Skeletal muscle tissue (tissue), 4 donors: ENCODE measurements around the gene SLC12A1. TPM values are rescaled to one million over a fixed set of nuclear protein-coding genes. Genes with fewer than 3 reads are reported as not detected.

Experiments
- H3K27ac ChIP-seq: one replicate; pipeline ENCODE4 v1.7.0; 2013; ENCODE audit warnings: mild to moderate bottlenecking, low read depth, low read length, inconsistent platforms
- H3K27me3 ChIP-seq, 3 donors: one replicate each; pipeline ENCODE4 v1.7.0; 2013; ENCODE audit warnings: low read length in 3 of 3; ENCODE audit not compliant: control insufficient read depth in 3 of 3, insufficient read depth in 3 of 3
- H3K36me3 ChIP-seq, 3 donors: one replicate each; pipeline ENCODE4 v1.7.0; 2013; ENCODE audit warnings: low read length in 3 of 3; ENCODE audit not compliant: control insufficient read depth in 3 of 3, insufficient read depth in 3 of 3
- H3K4me1 ChIP-seq, 3 donors: one replicate each; pipeline ENCODE4 v1.7.0; 2013; ENCODE audit warnings: low read length in 3 of 3, mild to moderate bottlenecking in 3 of 3; ENCODE audit not compliant: control insufficient read depth in 3 of 3, insufficient read depth in 3 of 3
- H3K4me3 ChIP-seq, 3 donors: one replicate each; pipeline ENCODE4 v1.7.0; 2013; ENCODE audit warnings: low read length in 3 of 3
- H3K9ac ChIP-seq, 3 donors: one replicate each; pipeline ENCODE4 v1.7.0; 2013; ENCODE audit warnings: low read length in 3 of 3, mild to moderate bottlenecking in 3 of 3, moderate library complexity in 2 of 3, low read depth in 1 of 3
- H3K9me3 ChIP-seq, 3 donors: one replicate each; pipeline ENCODE4 v1.7.0; 2013; ENCODE audit warnings: low read length in 3 of 3; ENCODE audit not compliant: control insufficient read depth in 3 of 3
- total RNA-seq: library from RNA; depleted of rRNA; stranded (reverse); fragments of >200 nt; gene quantifications from one replicate; pipeline ENCODE4 v1.2.3, GENCODE V29; 2014
- donor health status: Osteomylitis.

Gene SLC12A1
- total RNA-seq, 1 donor from 2014 or later = not detected

GRCh38 chr15:48267766-48268165 lies 61.7 kb downstream of the SLC12A1 start:
- H3K9me3 ChIP-seq = no peaks in the 10 kb centered on the region
- H3K4me1 ChIP-seq = no peaks in the 10 kb centered on the region
- H3K27me3 ChIP-seq = peaks cover 0 to 6% (median 2%) of the 10 kb centered on the region in 3 donors
- no peak overlapping the region for H3K27ac ChIP-seq
- H3K4me3 ChIP-seq = no peak overlapping the region
- H3K9ac ChIP-seq = no peak overlapping the region
- H3K36me3 ChIP-seq = no peaks in the 10 kb centered on the region

- Histone ChIP-seq H3K27me3 (peaks cover 0 to 2% (median 1%) of the 10 kb centered on the region in 3 donors), H3K27ac (no peak overlapping the region), H3K4me1 (no peaks in the 10 kb centered on the region), H3K4me3 (no peak overlapping the region), H3K36me3 (no peaks in the 10 kb centered on the region), H3K9ac (no peak overlapping the region), H3K9me3 (no peaks in the 10 kb centered on the region)
These were observed 66.9 kb downstream of the SLC12A1 start for GRCh38 chr15:48273049-48273448.

- Histone ChIP-seq H3K9ac (no peak overlapping the region), H3K4me3 (no peak overlapping the region), H3K4me1 (no peaks in the 10 kb centered on the region), H3K27ac (no peak overlapping the region), H3K36me3 (no peaks in the 10 kb centered on the region), H3K27me3 (peaks cover 0 to 3% (median 0%) of the 10 kb centered on the region in 3 donors), H3K9me3 (no peaks in the 10 kb centered on the region)
These were observed 72.6 kb downstream of the SLC12A1 start for GRCh38 chr15:48278666-48279065.

GRCh38 chr15:48279608-48280007 lies 73.5 kb downstream of the SLC12A1 start:
- Histone ChIP-seq H3K36me3 (no peaks in the 10 kb centered on the region), H3K27ac (no peak overlapping the region), H3K9me3 (no peaks in the 10 kb centered on the region), H3K4me1 (no peaks in the 10 kb centered on the region), H3K27me3 (peaks cover 0 to 3% (median 0%) of the 10 kb centered on the region in 3 donors), H3K4me3 (no peak overlapping the region), H3K9ac (no peak overlapping the region)

- Histone ChIP-seq H3K9me3 (no peaks in the 10 kb centered on the region), H3K36me3 (no peaks in the 10 kb centered on the region), H3K4me1 (peaks cover 0 to 3% (median 0%) of the 10 kb centered on the region in 3 donors), H3K9ac (no peak overlapping the region), H3K27me3 (peaks cover 0 to 3% (median 0%) of the 10 kb centered on the region in 3 donors), H3K27ac (no peak overlapping the region), H3K4me3 (no peak overlapping the region)
These were observed 75.6 kb downstream of the SLC12A1 start for GRCh38 chr15:48281674-48282073.

GRCh38 chr15:48282216-48282615 lies 76.1 kb downstream of the SLC12A1 start:
- Histone ChIP-seq H3K9me3 (no peaks in the 10 kb centered on the region), H3K27ac (no peak overlapping the region), H3K4me3 (no peak overlapping the region), H3K9ac (no peak overlapping the region), H3K27me3 (peaks cover 0 to 3% (median 0%) of the 10 kb centered on the region in 3 donors), H3K36me3 (no peaks in the 10 kb centered on the region), H3K4me1 (peaks cover 0 to 3% (median 0%) of the 10 kb centered on the region in 3 donors)

- no peak overlapping the region for H3K27ac ChIP-seq
- H3K36me3 ChIP-seq = no peaks in the 10 kb centered on the region
- H3K4me1 ChIP-seq = peaks cover 0 to 3% (median 0%) of the 10 kb centered on the region in 3 donors
- no peak overlapping the region for H3K9ac ChIP-seq
- no peaks in the 10 kb centered on the region for H3K9me3 ChIP-seq
- H3K4me3 ChIP-seq = no peak overlapping the region
- H3K27me3 ChIP-seq = peaks cover 0 to 2% (median 0%) of the 10 kb centered on the region in 3 donors
These were observed 77.5 kb downstream of the SLC12A1 start for GRCh38 chr15:48283396-48284145.

GRCh38 chr15:48285329-48286214 lies 79.5 kb downstream of the SLC12A1 start:
- Histone ChIP-seq H3K27ac (no peak overlapping the region), H3K9me3 (no peaks in the 10 kb centered on the region), H3K9ac (no peak overlapping the region), H3K4me1 (peaks cover 0 to 3% (median 0%) of the 10 kb centered on the region in 3 donors), H3K36me3 (no peaks in the 10 kb centered on the region), H3K27me3 (no peaks in the 10 kb centered on the region), H3K4me3 (peak overlapping the region in 1 of 3 donors; percentile 65)

GRCh38 chr15:48289628-48290027 lies 83.5 kb downstream of the SLC12A1 start:
- Histone ChIP-seq H3K36me3 (no peaks in the 10 kb centered on the region), H3K4me1 (peaks cover 0 to 3% (median 0%) of the 10 kb centered on the region in 3 donors), H3K27ac (no peak overlapping the region), H3K9ac (no peak overlapping the region), H3K9me3 (no peaks in the 10 kb centered on the region), H3K4me3 (no peak overlapping the region), H3K27me3 (no peaks in the 10 kb centered on the region)

- Histone ChIP-seq H3K9ac (no peak overlapping the region), H3K36me3 (no peaks in the 10 kb centered on the region), H3K27ac (no peak overlapping the region), H3K27me3 (no peaks in the 10 kb centered on the region), H3K4me1 (no peaks in the 10 kb centered on the region), H3K4me3 (no peak overlapping the region), H3K9me3 (no peaks in the 10 kb centered on the region)
These were observed 86.4 kb downstream of the SLC12A1 start for GRCh38 chr15:48292458-48292857.
